ENCODE results near the gene TSACC.
"Not testable (repeated sequence)": the region's sequence is repeated elsewhere in the genome, so short reads cannot be mapped to it uniquely, and the experiment has no call there.

Gene TSACC

DNA sequence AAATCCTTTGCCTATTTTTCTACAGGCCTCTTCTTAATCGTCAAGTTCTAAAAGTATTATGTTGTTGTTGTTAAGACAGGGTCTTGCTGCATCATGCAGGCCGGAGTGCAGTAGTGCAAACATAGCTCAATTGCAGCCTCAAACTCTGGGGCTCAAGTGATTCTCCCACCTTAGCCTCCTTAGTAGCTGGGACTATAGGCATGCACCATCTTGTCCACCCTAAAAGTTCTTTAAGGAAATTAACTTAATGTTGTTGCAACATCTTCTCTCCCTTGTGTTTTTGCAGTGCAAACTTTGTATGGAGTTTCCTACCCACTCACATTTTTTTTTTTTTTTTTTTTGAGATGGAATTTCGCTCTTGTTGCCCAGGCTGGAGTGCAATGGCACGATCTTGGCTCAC, 35.1 kb upstream of the TSACC start:
- H3K4me3 ChIP-seq, result no peak overlapping the region
- H3K9me3 ChIP-seq (ENCODE audit: low read depth, low read length), result no peaks in the 10 kb centered on the region
- TF ChIP-seq POLR2AphosphoS5 (IDR thresholded peaks at IDR 0.05; ENCODE audit: borderline replicate concordance, low read depth, low read length) (0 out of 2 replicates have a peak, but pooled peaks have one; percentile 10), FOXP2 (optimal IDR thresholded peaks at IDR 0.05; ENCODE audit: control extremely low read depth, extremely low read length, insufficient read depth) (no peak), EZH2 (IDR thresholded peaks at IDR 0.05) (no peak)
- peaks cover 24% of the 10 kb centered on the region for H3K36me3 ChIP-seq (ENCODE audit: insufficient read depth, low read length)
- DNase-seq (ENCODE audit: low read depth, low spot score), result no peak
- H3K9ac ChIP-seq (ENCODE audit: insufficient read length), result no peak overlapping the region
- H3K27ac ChIP-seq, result no peak overlapping the region

DNA sequence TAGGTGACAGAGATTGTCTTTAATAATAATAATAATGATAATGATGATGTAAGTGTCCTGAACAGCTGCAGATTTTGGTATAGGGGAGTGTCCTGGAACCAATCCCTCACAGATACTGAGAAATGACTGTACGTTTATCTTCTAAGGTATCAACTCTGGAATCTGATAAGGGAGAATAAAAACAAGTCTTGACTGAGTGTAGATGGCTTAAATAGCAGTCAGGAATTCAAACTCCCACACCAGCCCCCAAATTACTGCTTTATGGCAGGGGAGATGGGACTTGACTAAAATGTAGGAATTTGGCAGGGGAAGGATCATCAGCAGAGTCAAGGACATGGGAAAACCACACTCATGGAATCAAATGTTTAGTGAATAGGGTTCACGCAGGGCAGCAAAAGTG, 33.1 kb upstream of the TSACC start:
- Histone ChIP-seq H3K36me3 (ENCODE audit: insufficient read depth, low read length) (peaks cover 44% of the 10 kb centered on the region), H3K4me3 (no peak overlapping the region), H3K9me3 (ENCODE audit: low read depth, low read length) (no peaks in the 10 kb centered on the region), H3K27ac (no peak overlapping the region), H3K9ac (ENCODE audit: insufficient read length) (no peak overlapping the region)
- DNase-seq (ENCODE audit: low read depth, low spot score), result no peak
- no peak for TF ChIP-seq EZH2 (IDR thresholded peaks at IDR 0.05)
- no peak for TF ChIP-seq FOXP2 (optimal IDR thresholded peaks at IDR 0.05; ENCODE audit: control extremely low read depth, extremely low read length, insufficient read depth)
- no peak for TF ChIP-seq POLR2AphosphoS5 (IDR thresholded peaks at IDR 0.05; ENCODE audit: borderline replicate concordance, low read depth, low read length)

DNA sequence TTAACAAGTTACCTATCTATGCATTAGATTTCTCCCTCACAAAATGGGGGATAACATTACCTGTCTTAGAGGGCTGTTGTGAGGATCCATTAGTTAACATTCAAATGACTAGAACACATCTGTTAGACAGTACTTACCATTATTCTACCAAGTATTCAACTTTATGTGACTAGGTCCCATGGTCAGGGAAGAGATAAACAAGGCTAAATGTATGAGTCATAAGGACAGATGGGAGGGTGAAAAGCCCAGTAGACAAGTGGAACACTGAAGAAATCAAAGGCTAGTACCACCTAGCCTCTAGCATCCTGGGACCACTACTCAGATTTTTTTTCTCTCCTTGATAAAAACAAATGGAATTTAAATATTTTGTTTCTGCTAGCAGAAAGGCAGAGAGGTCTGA, 30.2 kb upstream of the TSACC start:
- Histone ChIP-seq H3K4me3 (no peak overlapping the region), H3K36me3 (ENCODE audit: insufficient read depth, low read length) (peaks cover 70% of the 10 kb centered on the region), H3K9ac (ENCODE audit: insufficient read length) (no peak overlapping the region), H3K9me3 (ENCODE audit: low read depth, low read length) (no peaks in the 10 kb centered on the region), H3K27ac (no peak overlapping the region)
- TF ChIP-seq FOXP2 (optimal IDR thresholded peaks at IDR 0.05; ENCODE audit: control extremely low read depth, extremely low read length, insufficient read depth) (no peak), EZH2 (IDR thresholded peaks at IDR 0.05) (no peak), POLR2AphosphoS5 (IDR thresholded peaks at IDR 0.05; ENCODE audit: borderline replicate concordance, low read depth, low read length) (no peak)
- no peak for DNase-seq (ENCODE audit: low read depth, low spot score)

DNA sequence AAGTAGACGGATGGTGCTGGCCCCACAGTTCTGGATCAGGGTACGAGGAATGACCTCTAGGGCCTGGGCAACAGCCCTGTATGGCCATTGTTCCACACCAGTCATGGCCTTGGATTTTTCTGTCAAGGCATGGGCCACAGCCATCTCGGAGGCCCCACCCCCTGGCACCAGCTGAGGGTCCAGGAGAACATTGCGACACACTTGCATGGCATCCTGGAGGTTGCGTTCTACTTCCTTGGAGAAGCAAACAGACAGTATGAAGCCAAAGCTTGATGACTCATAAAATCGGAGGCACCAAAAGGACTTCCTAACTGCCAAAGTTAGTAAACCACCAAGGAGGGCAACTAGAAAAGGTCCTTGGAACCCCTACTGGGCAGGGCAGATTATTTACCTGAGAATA, 27.4 kb upstream of the TSACC start:
- no peak overlapping the region for H3K9ac ChIP-seq (ENCODE audit: insufficient read length)
- no peak overlapping the region for H3K4me3 ChIP-seq
- TF ChIP-seq POLR2AphosphoS5 (IDR thresholded peaks at IDR 0.05; ENCODE audit: borderline replicate concordance, low read depth, low read length) (no peak), EZH2 (IDR thresholded peaks at IDR 0.05) (no peak), FOXP2 (optimal IDR thresholded peaks at IDR 0.05; ENCODE audit: control extremely low read depth, extremely low read length, insufficient read depth) (no peak)
- no peak for DNase-seq (ENCODE audit: low read depth, low spot score)
- H3K9me3 ChIP-seq (ENCODE audit: low read depth, low read length), result no peaks in the 10 kb centered on the region
- peaks cover 89% of the 10 kb centered on the region for H3K36me3 ChIP-seq (ENCODE audit: insufficient read depth, low read length)
- no peak overlapping the region for H3K27ac ChIP-seq

DNA sequence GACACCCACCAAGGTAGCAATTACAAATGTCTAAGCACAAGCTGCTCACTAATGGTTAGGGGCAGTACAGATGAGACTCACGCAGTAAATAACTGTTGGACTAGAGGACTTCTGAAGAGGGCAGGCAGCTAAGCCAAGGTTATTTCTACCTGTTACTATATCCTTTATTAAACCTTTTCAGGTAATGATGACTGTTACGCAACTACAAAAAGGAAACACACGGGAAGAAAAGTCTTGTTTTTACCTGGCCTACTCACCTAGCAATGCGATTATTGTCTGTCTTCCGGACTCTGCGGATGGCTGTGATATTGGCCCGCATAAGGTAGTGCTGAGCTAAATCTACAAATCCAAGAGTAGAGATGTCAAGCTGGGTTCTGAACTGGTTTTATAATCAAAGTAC, 21.4 kb upstream of the TSACC start:
- no peaks in the 10 kb centered on the region for H3K9me3 ChIP-seq (ENCODE audit: low read depth, low read length)
- no peak for TF ChIP-seq POLR2AphosphoS5 (IDR thresholded peaks at IDR 0.05; ENCODE audit: borderline replicate concordance, low read depth, low read length)
- no peak for TF ChIP-seq EZH2 (IDR thresholded peaks at IDR 0.05)
- no peak overlapping the region for H3K4me3 ChIP-seq
- DNase-seq (ENCODE audit: low read depth, low spot score), result no peak
- no peak overlapping the region for H3K27ac ChIP-seq
- no peak overlapping the region for H3K9ac ChIP-seq (ENCODE audit: insufficient read length)
- H3K36me3 ChIP-seq (ENCODE audit: insufficient read depth, low read length), result peaks cover 99% of the 10 kb centered on the region

DNA sequence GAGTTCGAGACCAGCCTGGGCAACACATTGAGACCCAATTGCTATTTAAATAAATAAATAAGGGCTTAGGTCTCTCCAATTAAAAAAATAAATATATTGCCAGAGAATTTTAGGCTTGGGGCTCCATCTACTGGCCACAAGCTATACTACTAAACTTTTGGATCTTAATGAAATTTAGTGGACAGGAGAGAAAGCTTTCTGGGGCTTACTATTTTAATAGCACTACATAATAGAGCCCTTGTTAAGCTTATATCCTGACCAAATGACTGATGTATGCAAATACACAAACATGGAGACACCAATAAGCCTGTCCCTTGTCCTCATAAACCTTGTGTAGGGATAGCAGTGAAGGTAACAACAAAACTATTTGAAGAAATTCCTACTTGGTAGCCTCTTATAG, 18.7 kb upstream of the TSACC start:
- Histone ChIP-seq H3K27ac (no peak overlapping the region), H3K36me3 (ENCODE audit: insufficient read depth, low read length) (peaks cover 89% of the 10 kb centered on the region), H3K9ac (ENCODE audit: insufficient read length) (no peak overlapping the region), H3K4me3 (no peak overlapping the region), H3K9me3 (ENCODE audit: low read depth, low read length) (no peaks in the 10 kb centered on the region)
- DNase-seq (ENCODE audit: low read depth, low spot score), result no peak
- TF ChIP-seq POLR2AphosphoS5 (IDR thresholded peaks at IDR 0.05; ENCODE audit: borderline replicate concordance, low read depth, low read length) (no peak), FOXP2 (optimal IDR thresholded peaks at IDR 0.05; ENCODE audit: control extremely low read depth, extremely low read length, insufficient read depth) (no peak), EZH2 (IDR thresholded peaks at IDR 0.05) (no peak)

DNA sequence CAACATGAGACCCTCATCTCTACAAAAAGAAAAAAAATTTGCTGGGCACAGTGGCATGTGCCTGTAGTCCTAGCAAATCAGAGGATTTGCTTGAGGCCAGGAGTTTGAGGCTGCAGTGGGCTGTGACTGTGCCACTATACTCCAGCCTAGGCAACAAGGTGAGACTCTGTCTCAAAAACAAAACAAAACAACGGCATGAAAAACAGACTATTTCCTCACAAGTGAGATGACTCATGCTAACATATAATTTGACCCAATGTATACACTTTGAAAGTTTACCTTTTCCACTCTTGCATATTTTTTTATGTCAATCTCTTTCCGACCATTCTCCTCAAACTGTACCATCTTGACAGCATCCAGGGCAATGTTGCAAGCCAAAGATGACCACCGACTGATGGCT, 17.8 kb upstream of the TSACC start:
- H3K36me3 ChIP-seq (ENCODE audit: insufficient read depth, low read length), result peaks cover 89% of the 10 kb centered on the region
- no peaks in the 10 kb centered on the region for H3K9me3 ChIP-seq (ENCODE audit: low read depth, low read length)
- no peak for DNase-seq (ENCODE audit: low read depth, low spot score)
- no peak overlapping the region for H3K27ac ChIP-seq
- no peak overlapping the region for H3K4me3 ChIP-seq
- no peak overlapping the region for H3K9ac ChIP-seq (ENCODE audit: insufficient read length)
- TF ChIP-seq FOXP2 (optimal IDR thresholded peaks at IDR 0.05; ENCODE audit: control extremely low read depth, extremely low read length, insufficient read depth), result no peak
- no peak for TF ChIP-seq EZH2 (IDR thresholded peaks at IDR 0.05)
- peak; percentile 17; the same call in 1 of the 2 replicates for TF ChIP-seq POLR2AphosphoS5 (IDR thresholded peaks at IDR 0.05; ENCODE audit: borderline replicate concordance, low read depth, low read length)

DNA sequence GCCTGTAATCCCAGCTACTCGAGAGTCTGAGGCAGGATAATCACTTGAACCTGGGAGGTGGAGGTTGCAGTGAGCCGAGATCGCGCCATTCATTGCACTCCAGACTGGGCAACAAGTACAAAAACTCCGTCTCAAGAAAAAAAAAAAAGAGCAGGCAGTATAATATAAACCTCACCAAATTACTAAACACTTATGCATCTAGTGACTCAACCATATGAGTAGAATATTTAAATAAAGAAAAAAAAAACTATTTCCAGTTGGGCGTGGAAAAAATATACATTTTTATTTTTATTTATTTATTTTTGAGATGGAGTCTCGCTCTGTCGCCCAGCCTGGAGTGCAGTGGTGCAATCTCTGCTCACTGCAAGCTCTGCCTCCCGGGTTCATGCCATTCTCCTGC, 15.1 kb upstream of the TSACC start:
- not testable (repeated sequence) for H3K9me3 ChIP-seq (ENCODE audit: low read depth, low read length); H3K4me3 ChIP-seq; DNase-seq (ENCODE audit: low read depth, low spot score); H3K27ac ChIP-seq; H3K9ac ChIP-seq (ENCODE audit: insufficient read length)
- H3K36me3 ChIP-seq (ENCODE audit: insufficient read depth, low read length), result peaks cover 75% of the 10 kb centered on the region

DNA sequence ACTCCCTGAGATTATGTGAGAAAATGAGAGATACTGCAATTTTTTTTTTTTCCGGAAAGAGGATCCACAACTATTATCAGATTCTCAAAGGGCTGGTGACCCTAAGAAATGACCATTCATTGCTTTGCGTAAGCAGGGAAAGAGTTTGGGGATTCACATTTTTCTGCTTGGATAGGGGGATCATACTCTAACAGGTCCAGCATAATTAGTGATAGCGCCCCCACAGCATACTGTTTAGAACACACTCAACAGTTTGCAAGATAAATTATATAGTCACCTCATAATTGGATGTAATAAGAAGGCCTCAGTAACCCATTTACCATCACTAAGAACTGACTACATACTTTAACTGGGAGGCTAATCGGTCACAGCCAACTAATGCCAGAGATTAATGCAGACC, 2.1 kb upstream of the TSACC start:
- peak overlapping the region; percentile 1; the same call in 1 of the 2 replicates for H3K27ac ChIP-seq
- peak overlapping the region; percentile 91 for H3K9ac ChIP-seq (ENCODE audit: insufficient read length)
- peaks cover 54% of the 10 kb centered on the region for H3K36me3 ChIP-seq (ENCODE audit: insufficient read depth, low read length)
- no peak for DNase-seq (ENCODE audit: low read depth, low spot score)
- TF ChIP-seq EZH2 (IDR thresholded peaks at IDR 0.05) (no peak), FOXP2 (optimal IDR thresholded peaks at IDR 0.05; ENCODE audit: control extremely low read depth, extremely low read length, insufficient read depth) (no peak), POLR2AphosphoS5 (IDR thresholded peaks at IDR 0.05; ENCODE audit: borderline replicate concordance, low read depth, low read length) (no peak)
- H3K9me3 ChIP-seq (ENCODE audit: low read depth, low read length), result no peaks in the 10 kb centered on the region
- H3K4me3 ChIP-seq, result peak overlapping the region; percentile 90
